GM18907 (cell line): ENCODE data around the gene NME7.
"Not testable (repeated sequence)": the region's sequence is repeated elsewhere in the genome, so short reads cannot be mapped to it uniquely, and the experiment has no call there.

Experiments
- ATAC-seq: cut with Tn5 transposase; IDR thresholded peaks from one replicate; pipeline ENCODE4 v1.9.1; 2021; ENCODE audit warnings: mild to moderate bottlenecking, moderate library complexity; ENCODE audit not compliant: unreplicated experiment

Gene NME7

DNA sequence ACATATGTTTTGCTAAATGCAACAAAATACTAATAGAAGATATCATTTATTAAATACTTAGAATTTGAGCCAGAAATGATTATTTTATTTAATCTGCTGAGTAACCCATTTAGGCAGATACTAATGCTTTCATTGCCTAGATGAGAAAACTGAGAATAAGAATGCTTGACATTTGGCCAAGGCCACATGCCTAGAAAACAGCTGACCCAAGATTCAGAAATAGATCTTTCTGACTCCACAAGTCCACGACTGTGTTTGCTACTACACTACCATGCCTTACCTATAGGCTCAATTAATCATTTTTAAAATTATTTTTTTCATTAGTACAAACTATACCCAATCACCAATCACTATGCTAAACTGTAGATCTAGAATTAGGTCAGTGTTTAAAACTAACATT lies 131.5 kb downstream of the NME7 start:
- no peak for ATAC-seq

DNA sequence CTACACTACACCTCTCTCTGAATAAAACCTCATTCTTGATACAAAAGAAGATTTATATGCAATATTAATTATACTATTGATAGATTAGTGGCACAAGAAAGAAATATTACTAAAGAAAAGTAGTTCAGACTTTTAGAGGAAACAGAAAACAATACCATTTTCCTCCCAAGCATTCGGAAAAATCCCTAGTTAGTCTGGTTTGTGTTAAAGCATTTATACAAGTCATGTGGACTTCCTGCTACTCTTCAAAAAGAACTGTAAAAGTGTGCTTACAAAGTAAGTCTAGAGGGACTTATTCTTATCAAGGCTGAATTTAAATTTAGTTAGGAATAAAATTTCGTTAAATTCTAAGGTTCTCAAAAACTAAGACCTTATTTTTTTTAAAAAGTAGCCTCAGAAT lies 132.0 kb downstream of the NME7 start:
- ATAC-seq, result no peak

DNA sequence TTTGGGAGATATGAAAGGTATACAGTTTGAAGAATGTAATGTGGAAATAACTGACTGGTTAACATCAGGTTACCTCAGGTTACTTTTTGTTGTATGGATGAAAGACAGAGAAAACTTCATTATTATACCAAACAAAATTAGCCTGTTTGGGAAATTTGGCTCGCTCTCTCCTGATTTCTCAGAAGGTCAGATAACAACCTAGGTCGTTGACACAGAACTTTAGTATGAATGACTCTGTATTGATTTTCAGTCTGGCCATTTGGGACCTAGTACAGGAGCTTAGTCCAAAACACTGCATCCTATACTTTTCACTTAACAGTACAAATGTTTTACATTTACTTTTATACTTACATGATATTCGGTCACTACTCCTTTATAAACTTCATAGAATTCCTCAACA lies 132.8 kb downstream of the NME7 start:
- ATAC-seq, result no peak

DNA sequence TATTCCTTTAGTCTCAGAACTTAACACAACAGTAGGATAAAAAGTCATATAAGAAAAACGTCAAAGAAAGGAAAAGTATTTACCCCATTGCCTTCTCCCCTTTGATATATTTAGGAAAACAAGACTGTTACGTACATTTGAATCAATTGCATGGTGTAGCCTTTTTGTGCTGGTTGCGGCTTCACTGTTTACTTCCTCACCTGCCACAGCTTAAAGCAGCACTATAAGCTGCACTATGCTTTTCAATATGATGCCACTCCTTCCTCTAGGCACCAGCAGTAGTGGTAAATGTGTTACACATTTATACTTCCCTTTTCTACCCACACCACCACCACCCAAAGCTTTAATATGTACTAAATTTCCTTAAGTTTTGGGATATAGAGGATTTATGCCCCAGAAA lies 150.0 kb downstream of the NME7 start:
- ATAC-seq, result no peak

DNA sequence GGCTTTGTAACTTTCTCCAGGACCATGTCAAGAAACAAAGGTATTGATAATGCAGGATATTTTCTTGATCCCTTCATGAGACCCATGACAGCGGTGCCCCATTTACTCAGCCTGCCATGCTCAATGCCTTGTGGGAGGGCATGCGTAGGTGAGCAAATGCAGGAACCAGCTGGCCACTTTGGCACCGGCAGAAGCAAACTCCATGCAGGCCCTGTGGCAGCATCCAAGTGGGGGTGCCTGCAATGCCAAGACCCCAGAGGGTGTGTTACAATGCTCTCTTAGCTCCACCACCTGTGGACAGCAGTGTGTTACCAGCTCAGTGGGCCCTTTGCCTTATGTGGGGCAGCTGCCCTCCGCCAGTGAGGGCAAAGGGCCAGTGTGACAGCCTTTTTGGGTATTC lies 153.0 kb downstream of the NME7 start:
- no peak for ATAC-seq

DNA sequence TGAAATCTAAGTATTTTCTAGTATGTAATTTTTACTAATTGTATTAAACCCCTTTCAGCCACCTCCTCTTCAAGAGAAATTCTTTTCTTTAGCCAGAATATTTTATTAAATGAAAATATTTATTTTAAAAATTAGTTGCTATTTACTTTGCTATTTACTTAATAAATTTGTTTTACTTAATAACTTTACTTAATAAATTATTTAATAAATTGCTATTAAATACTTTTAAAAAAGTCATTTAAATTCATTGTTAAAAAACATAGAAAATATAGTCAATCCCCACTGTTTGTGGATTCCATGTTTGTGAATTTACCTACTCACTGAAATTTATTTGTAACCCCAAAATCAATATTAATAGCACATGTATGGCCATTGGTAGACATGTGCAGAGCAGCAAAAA lies 155.5 kb downstream of the NME7 start:
- no peak for ATAC-seq

DNA sequence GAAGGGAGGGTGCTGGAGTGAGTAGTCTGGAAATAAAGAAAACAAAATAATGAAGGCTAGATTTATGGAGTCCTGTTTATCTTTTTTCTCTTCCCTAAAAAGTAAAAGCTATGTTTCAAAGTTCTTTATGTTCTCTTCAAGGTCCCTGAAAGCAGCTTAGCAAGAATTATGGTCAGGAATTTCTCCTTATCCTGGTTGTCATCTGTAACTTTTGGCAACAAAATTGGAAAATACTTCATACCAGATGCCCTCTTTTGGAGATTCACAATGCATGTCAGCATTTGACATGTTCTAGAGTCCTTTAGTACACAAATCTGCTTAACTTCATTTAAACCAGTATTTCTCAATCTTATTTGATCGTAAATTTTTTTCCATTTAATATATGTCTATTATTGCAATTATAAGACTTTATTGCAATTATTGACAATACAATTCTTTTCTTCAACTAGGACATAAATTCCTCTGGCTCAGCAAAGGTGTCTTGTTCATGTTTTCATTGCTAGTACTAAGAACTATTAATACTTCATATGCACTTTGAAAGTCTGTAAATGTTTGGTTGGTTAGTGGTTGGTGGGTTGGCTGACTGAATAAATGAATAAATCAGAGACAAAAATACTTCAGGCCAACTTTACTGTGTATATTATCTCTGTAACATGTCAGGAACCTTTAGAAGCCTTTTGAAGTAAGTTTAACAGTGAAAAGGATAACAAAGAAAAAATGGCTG lies 159.6 kb downstream of the NME7 start:
- ATAC-seq, result no peak

DNA sequence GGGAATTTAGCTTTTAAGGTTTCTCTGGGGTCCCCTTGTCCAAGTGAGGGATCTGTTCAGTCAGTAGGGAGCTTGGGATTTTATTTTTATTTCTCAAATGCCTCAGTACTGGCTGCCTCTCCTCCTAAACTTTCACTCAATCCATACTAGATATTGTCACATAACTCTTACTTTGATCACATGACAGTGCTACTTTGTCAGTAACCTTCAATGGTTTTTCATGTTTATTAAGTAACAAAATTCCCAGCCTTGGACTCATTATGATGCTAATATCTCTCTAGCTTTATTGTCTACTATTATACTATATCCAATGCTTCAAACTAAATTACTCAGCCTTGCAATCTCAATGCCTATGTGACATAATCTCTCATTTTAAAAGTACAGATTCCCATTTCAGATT lies 163.4 kb downstream of the NME7 start:
- ATAC-seq, result no peak

DNA sequence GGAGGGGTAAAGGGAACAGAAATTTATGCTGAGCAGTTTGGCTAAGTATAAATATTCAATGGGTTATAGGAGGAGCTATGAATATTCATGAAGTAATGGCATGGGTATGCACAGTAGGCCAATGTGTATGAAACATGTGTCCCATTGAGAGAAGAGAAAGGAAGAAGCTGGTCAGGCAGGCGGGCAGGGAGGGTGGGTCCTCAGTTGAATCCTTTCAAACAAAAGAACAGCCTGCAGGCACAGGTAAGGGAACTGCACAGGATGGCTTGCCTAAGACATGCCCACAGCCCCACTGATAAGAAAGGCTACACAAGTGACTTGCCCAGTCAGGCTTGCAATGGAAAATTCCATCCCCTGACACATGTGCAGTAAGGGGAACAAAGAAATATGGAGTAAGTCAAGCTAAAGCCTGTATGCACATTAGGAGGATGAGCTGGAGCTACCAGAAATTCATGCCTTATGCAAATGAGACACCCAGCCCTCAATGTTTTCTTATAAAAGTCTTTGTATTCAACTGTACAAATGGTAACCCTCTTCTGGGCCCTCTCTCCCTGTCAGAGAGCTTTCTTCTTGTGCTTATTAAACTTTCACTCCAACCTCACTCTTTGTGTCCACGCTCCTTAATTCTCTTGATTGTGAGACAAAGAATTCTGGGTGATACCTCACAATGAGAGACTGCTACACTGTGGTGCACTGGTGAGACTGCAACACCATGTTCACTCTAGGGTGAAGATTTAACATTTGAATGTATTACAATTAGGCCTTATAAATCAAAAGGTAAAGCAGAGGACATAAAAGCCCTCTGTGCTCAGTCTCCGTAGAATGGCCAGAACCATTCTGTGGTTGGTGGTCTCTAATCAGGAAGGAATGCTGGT lies 164.6 kb downstream of the NME7 start:
- no peak for ATAC-seq

DNA sequence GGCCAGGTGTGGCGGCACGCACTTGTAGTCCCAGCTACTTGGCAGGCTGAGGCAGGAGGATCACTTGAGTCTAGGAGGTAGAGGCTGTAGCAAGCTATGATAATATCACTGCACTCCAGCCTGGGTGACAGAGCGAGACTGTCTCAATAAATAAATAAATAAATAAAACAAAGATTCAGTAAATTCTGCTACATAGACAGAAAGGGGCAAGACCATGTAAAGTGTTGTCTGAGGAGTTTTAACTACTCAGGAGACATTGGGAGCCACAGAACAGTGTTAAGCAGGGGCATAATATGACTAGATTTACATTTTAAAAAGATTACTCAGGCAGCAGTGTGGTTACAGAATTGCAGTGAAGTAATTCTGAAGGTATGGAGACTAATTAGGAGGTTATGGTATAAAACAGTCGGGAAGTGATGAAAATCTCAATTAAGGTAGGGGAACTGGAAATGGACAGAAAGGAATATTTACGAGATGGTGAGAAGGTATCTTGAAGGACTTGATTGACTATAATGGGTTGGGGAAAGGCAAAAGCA lies 166.4 kb downstream of the NME7 start:
- ATAC-seq, result no peak

DNA sequence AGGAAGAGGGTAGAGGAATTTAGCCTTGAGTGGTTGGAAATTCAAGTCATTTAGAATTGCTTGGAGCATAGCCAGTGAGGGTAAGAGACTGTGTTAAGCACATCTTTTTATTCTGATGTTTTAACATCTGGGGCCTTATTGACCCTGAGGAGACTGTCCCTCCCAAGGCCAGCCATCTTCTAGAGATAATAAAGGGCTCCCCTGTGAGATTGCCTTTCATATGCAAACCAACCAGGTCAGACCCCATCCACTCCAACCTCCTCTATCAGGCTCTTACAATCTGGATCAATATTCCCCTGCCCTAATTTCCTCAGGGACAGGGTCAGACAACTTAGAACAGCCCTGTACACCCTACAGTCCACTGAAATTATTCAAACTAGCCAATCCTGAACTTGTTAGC lies 167.3 kb downstream of the NME7 start:
- no peak for ATAC-seq

DNA sequence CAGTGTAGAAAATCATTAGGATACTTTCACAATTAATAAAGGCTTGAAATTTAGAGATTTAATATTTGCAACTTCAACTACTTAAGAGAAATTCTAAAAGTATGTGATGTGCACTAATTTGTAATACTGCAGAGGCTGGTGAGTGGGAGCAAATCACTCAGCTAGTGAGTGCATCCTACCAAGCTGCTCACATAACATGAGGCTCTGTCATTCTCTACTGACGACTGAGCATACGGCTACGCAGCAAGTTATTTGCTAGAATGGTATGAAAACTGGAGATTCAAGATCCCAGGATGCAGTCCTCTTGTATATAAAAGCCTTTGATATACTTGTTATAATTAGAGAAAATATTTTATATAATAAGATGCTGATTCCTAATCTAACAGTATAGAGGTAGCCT lies 171.0 kb downstream of the NME7 start:
- no peak for ATAC-seq

DNA sequence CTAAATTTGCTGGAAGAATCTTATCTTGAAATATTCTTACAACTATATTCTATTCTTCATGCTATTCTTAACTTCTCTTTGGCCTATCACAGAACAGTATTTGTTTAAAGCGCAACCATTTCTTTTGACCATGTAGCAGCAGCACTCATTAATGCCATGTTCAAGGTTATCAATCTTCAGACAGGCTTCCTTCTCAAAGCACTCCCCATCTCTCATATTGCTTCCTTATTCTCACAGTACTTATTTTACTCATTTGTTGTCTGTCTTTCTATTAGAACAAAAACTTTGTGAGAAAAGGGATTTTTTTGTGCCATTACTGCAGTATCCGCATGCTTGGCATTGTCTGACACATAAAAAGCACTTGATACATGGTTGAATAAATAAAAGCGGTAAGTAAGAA lies 171.4 kb downstream of the NME7 start:
- ATAC-seq, result no peak

DNA sequence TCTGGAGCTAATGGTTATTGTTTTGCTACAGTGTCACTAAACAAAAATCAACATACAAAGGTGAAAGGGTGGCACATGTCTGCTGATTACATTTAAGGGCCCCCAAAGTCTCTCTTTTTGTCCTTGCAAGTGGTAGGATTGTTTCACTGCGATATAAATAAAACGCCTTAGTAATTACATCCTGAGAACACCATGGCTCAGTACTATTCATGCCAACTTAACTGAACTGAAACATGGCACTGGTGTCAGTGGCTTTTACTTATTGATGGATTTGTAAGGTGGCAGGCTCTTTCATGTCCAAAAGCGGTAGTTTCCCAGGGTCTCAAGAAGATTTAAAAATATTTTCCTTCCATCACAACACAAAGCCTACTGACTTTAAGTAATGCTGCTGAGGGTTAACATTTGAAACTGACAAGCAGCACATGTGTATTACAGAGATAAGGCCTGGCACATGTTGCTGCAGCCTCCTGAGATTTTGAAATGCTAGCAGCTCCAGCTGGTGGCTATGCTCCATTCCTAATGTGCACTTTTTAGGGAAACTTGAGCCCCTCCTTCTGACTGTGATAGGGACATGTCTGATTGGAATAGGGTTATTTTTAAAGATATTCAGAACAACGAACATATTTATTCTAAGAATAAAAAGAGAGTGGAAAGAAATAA lies 174.3 kb downstream of the NME7 start:
- ATAC-seq, result no peak

DNA sequence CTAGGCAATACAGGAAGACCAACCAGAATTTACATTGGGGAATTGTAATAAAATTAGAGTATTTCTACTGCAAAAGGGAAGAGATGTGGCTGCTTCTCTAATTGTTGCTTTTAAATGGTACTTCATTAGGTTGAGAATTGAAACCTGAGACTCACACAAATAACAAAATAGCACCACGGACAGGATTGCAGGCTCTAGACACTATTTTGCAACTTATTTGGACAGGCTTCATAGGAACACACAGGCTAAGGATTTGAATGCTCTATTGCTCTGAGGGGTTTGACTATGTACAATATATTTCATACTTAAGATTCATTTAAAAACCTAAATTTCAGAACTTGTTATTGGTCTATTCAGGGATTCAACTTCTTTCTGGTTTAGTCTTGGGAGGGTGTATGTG lies 181.5 kb downstream of the NME7 start:
- no peak for ATAC-seq

DNA sequence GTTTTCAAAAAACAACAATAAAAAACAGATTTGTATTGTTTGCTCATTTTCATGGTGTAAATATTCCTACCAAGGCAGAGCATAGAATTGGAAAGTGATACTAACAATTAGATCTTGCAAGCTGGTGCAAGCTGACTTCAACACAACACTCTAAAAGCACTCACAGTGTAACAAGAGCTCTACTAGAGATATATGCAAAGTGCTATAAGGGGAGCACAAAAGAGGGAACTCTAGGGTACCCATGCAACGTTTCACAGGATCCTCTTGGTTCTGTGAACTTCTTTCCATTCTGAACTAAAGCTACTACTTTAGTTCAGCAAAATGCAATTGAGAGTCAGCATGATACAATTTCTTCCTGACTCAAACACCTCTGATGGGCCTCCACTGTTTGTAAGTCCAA lies 182.8 kb downstream of the NME7 start:
- ATAC-seq, result no peak

DNA sequence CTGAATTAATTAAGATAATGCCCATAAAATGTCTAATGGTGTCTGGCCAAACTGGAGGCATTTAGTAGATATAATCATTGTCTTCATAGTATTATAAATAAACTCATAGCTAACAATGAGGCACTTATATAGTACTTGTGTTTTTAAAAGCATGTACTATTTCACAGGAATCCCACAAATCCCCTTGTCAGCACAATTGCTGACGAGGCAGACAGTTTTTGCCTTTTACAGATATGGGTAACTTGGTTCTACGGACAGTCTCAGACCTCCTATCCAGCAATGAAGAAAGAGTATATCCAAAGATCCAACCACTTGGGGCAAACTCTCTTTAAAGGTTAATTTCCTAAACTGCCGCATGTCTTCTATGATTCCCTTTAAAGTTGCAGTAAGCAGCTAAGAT lies 187.4 kb downstream of the NME7 start:
- no peak for ATAC-seq

DNA sequence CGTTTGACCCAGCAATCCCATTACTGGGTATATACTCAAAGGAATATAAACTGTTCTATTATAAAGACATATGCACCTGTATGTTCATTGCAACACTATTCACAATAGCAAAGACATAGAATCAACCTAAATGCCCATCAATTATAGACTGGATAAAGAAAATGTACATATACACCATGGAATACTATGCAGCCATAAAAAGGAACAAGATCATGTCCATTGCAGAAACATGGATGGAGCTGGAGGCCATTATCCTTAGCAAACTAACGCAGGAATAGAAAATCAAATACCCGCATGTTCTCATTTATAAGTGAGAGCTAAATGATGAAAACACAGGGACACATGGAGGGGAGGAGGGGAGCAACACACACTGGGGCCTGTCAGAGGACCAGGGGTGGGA lies 188.2 kb downstream of the NME7 start:
- ATAC-seq, result not testable (repeated sequence)

DNA sequence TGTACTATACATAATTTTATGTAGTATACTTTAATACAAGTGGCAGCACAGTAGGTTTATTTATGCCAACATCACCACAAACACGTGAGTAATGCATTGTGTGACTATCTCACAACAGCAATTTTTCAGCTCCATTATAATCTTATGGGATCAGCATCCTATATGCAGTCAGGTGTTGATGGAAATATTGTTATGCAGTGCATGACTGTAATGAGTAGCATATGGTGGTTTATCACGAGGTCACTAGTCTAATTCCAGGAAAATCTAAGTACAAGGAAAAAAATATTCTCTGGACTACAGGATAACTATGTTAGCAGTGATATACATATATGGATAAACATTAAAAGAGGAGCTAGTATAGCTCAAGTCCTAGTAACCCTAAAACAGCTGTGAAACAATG lies 192.1 kb downstream of the NME7 start:
- no peak for ATAC-seq

DNA sequence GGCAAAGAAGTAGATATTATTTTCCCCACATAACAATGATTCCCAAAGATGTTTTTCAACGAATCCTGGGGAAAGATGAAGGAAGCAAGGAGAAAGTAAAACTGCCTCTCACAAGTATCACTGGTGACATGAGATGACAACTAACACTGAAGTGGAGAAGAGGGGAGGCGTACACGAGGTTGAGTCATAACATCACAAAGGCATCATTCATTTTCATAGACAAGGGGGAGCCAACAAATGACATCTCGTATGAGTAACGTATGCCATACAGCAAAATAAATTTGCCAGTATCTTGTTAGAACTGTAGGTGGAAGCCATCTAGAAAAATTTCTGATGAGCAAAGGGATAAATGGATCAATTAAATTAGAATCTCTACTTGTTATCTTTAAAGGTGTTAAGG lies 204.5 kb downstream of the NME7 start:
- ATAC-seq, result no peak

DNA sequence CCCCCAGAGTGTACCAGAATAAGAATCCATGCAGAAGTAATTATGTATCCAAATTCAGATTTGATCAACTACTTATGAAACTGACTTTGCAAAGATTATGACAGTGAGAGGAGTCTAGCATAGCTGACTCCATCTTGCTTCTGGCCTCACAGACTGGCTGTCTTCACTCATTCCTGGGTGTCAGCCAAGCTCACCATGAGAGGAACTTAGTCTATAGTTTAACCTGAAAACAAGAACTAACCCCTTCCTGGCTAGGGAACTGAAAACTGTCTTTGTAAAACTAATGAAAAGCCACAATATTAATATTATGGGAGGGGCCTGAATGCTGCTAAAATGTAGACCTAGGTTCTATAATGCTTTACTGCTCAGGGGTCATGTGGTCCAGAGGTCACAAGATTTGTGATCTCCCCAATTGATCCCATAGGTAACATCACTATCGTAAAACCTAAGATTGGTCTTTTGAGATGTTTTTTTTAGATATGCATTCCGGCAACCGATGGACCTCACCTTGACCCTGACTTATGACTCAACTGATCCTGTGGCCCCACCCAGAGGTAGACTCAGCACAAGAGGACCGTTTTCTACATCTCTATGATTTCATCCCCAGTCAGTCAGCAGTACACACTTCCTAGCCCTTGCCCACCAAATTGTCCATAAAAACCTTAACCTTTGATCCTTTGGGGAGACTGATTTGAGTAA lies 206.0 kb downstream of the NME7 start:
- ATAC-seq, result peak; percentile 84
